ENCODE data around the gene NIFK.
"Not testable (repeated sequence)": the region's sequence is repeated elsewhere in the genome, so short reads cannot be mapped to it uniquely, and the experiment has no call there.

The NIFK gene

GRCh38 chr2:121690572-121690971 lies 46.1 kb downstream of the NIFK start:
- not testable (repeated sequence) for DNase-seq

GRCh38 chr2:121690095-121690494 lies 46.6 kb downstream of the NIFK start:
- DNase-seq: no peak

GRCh38 chr2:121689356-121689755 lies 47.3 kb downstream of the NIFK start:
- DNase-seq: no peak

GRCh38 chr2:121688820-121689219 lies 47.9 kb downstream of the NIFK start:
- DNase-seq: no peak

GRCh38 chr2:121686902-121687301 lies 49.8 kb downstream of the NIFK start:
- DNase-seq: no peak

- DNase-seq: no peak
These were observed 50.5 kb downstream of the NIFK start for GRCh38 chr2:121686218-121686617.

GRCh38 chr2:121682396-121683298 lies 54.0 kb downstream of the NIFK start:
- DNase-seq: no peak

- DNase-seq: no peak
These were observed 58.8 kb downstream of the NIFK start for GRCh38 chr2:121677855-121678254.

All from stimulated activated CD4-positive, alpha-beta T cell treated with anti-CD3 and anti-CD28 coated beads, Interleukin-12 subunit alpha, Interleukin-12 subunit beta, amount 100 ng/mL, for 4 hours (primary cell).